NCI-H1436 (cell line): ENCODE data around the gene GLA.
A peak's percentile ranks its signal among the peaks of the same experiment; 100 is the strongest.

Experiments used
- DNase-seq: peaks from one replicate; lab custom pipeline; 2025; lab: John Stamatoyannopoulos, UW

The GLA gene

DNA sequence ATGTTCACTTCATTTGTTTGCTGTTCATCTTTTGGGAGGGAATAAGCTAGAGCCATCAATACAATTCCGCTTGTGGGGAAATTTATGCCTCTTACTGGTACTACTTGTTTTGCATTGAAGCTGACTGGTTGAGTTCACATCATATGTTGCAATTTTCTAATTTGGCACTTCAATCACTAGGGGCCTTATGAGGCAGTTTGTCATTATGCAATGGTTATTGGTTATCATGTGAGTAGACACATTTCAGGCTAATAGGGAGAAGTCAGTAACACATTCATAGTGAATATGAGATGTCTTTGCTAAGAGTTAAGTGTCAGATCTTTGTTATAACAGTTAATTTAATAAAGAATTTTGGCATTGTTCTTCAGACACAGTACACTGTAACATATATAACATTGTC lies 11.9 kb downstream of the GLA start:
- no peak for DNase-seq

DNA sequence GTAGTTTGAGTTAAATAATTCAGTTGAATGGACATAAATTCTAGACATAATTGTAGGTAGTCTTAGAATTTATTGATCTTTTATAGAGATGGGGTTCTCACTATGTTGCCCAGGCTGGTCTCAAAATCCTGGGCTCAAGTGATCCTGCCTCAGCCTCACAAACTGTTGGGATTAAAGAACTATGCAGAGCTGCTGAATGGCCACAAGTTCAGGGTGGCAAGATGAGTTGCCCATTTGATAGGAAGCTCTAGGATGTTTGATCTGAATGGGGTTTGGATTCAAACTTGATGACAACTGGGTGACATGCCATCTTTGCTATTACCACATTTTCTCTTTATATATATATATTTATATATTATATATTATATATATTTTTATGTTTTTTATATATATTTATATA lies 13.4 kb downstream of the GLA start:
- no peak for DNase-seq

GRCh38 chrX:101393530-101394305 lies 14.0 kb downstream of the GLA start:
- no peak for DNase-seq

GRCh38 chrX:101391831-101392230 lies 15.9 kb downstream of the GLA start:
- DNase-seq = no peak

DNA sequence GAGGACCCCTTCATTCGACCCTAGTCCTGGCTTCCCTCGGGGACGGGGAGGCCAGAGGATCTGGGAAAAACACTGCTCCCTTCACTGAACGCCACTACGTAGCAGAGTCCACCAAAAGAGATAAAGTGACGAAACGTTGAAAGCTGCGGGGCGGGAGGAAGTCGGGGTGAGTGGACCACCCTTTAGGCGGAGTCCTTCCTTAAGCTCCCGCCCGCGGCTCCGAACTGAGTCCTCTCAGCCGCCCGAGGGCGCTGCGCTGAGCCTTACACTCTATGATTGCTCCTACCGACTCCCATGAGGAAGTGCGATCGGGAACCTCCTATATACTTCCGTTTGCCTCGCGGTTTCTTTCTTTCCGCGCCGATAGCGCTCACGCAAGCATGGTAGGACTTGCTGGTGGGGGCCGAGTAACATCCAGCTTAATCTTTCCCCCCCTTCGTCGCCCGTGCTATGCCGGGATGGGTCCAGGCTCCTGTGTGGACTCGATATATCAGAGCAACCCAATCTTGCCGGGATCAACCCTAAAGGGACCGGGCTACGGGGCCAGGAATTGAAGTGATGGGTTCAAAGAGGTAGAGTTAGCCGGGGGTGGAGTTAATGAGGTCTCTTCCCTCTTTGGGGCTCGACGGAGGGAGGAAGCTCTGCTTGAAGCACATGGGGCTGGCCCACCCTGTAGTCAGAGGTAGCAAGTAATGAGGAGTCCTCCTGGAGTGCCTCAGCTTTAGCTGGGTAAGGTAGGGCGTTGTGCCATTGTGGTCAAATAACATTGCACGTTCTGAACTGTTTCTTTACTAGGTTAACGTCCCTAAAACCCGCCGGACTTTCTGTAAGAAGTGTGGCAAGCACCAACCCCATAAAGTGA lies 16.8 kb downstream of the GLA start, which contains the start of gene RPL36A:
Gene RPL36A (plus strand): TSS at position 348 of the 862 bp plus-strand sequence. CDS start 33 bp downstream, at position 381.
- DNase-seq = peak; percentile 95

DNA sequence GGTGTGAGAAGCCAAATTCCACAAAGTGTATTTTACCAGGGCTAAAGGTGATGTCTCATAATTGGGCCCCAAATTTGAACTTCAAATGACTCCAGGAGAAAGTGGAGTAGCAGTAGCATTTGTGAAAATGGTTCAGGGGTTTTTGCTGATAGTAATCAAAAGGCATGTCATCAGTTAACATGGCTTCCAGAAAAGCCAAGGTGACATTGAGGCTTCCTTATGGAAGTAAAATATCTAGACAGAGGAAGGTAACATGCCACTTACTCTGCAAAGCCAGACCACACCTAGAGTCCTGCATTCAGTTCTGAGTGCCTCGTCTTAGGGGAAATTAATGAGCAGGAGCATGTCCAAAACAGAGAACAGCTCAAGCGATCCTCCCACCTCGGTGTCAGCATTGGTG lies 19.1 kb downstream of the GLA start:
- no peak for DNase-seq

GRCh38 chrX:101386542-101386885 lies 21.2 kb downstream of the GLA start:
- DNase-seq = no peak

DNA sequence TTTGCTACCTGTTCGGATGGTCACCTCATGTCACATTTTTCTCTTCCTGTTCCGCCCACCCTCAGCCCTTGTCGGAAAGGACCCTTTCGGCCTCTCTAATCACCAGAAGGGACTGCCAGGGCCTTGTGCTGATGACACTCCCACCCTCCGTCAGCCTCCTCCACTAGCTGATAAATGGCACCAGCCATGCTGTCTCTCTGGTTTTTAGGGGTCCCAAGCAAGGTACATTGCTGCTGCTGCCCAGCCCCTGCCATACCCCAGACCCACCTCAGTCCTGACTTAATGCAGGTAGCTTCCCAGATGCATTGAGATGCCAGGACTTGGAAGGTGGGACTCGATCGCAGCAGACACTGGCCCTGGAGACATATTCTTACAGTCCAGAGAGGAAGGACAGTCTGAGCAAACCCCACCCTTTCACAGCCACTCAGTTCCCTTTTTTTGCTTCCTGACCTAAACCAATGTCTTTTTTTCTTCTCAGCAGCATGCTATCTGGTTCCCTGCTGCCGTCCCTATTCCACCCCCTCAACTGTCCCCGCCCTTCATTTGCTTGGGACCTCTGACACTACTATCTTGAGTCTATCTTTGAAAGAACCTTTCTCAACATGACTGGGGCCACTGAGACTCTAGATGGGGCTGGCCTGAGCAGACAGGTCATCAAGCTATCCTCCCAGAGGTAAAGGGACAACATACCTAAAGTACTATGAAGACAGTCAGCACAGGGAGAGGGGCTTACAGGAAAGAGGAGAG lies 21.8 kb downstream of the GLA start, which contains the start of gene BTK:
Gene BTK (minus strand): TSS at position 397 of the 747 bp plus-strand sequence. CDS start 10,907 bp downstream, outside the sequence.
- no peak for DNase-seq

GRCh38 chrX:101385026-101385684 lies 22.6 kb downstream of the GLA start:
- DNase-seq = no peak

DNA sequence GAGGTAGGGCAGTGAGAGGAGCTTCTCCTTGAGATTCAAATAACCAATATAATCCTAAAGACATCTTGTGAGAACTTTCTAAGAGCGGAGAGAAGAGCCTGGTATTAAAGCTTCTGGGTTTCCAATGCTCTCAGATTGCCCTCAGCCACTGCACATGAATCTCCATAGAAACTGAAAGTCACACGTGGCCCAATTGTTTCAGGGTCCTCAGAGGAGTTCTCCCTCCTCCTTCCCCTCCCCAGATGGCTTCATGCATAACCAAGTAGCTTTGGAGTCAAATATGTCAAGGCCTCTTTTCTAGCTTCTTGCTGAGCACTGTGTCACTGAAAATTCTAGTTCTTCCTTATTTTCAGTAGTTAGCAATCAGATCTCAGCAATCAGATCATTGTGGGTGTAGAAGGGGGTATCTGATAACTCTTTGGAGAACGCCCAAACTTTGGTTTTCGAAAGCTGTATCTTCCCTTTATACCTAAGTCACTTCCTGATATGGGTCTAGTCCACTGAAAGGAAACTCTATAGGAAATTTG lies 24.0 kb downstream of the GLA start:
- DNase-seq = no peak

DNA sequence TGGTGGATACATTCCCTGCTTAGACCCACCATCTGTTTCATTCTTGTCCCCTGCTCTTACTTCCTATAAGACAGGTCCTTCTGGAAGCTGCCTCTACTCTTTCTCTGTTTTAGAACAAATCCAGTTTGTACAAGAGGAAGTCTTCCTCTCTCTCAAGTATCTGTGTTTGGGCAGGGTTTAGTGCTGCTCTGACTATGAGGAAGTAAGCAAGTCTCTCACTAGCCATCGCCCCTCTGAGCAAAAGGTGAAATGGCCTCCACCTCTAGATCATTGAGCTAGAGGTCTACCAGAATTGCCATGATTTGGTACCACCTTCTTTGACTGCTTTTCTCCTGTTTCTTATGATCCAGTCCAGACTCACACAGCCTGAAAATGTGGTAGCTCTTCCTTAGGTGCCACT lies 30.2 kb downstream of the GLA start:
- no peak for DNase-seq

GRCh38 chrX:101370888-101371504 lies 36.7 kb downstream of the GLA start:
- DNase-seq = no peak

DNA sequence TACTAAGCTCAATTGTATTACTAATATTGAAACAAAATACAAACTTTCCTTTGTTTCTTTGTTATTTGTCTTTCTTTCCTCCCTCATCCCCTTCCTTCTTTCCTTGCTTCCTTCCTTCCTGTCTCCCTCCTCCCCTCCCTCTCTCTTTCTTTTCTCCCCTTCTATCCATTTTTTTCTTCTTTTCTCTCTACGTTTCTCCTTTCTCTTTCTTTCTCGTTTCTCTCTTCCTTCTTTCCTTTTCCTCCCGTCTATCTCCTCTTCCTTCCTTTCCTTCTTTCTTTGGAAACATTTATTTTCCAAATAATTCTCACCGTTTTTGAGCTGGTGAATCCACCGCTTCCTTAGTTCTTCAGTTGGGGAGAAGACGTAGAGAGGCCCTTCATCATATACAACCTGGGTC lies 38.0 kb downstream of the GLA start:
- no peak for DNase-seq

- DNase-seq = no peak
These were observed 38.9 kb downstream of the GLA start for GRCh38 chrX:101368800-101369199.

DNA sequence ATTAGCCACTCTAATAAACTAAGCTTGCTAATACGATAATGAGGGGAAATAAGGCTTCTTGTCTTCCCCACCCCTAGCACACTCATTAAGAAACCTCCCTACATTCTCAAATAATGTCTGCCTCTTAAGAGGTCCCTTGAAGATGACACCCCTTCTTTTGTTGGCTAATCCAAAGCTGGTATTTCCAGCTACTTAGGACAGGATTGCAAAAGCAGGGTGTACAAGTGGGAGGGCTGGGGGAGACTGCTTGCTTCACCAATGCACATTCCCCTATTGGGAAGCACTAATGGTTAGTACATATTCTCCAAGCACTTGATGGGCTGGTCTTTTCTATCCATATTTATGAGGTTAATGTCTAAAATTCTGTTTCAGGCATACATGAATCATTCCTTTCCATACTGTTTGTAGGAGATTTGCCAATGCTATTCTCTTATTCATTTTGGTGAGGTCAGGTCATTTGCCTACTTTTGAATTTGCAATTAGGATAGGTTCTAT lies 42.4 kb downstream of the GLA start:
- no peak for DNase-seq

DNA sequence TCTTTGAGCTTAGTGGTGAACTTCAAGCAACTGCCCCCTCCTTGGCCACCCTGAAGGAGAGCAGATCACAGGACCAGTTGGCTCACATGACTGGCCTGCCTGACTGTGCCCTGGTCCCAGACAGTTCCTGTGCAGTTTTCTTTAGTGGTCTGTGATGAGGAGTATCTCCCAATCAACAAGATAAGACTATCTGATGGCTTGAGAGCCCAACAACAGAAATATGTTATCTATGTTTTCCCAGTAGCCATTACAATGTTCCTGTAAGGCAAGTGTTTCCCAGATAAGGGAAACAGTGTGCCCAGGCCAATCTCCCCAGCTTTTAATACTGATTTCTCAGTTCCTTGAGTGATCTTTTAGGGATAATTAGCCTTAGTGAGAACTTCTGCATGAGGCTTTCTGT lies 45.0 kb downstream of the GLA start:
- DNase-seq = no peak

- no peak for DNase-seq
These were observed 45.6 kb downstream of the GLA start for GRCh38 chrX:101362116-101362515.

DNA sequence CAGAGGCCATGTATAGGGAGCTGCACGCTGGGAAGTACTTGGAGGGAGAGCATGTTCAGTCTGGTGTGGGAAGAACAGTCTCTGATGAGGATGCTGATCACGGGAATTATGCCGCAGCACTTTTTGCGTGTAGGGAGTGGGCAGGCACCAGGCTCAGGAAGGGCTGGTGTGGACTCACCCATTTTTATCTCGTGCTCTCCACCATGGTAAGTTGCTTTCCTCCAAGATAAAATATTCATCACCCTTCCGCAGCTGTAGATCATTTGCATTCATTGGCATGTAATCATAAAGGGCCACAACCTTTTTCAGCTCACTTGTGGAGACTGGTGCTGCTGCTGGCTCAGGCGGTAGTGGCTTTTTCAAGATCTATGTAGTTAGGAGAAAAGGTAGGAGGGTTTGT lies 47.3 kb downstream of the GLA start:
- DNase-seq = no peak

DNA sequence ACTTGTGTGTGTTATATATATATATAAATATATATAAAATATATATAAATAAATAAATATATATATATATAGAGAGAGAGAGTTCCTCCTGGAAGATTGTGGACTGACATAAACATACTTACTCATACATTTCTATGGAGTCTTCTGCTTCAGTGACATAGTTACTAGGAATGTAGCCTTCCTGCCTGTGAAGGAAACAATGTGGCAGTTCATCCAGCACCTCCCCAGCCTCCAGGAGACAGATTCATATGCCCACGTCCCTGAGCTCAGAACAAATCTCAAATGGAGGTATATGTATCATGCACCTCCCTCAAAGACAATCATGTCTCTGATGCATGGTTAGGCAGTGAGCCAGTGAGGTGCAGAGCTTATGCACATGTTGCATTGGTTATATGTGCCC lies 47.8 kb downstream of the GLA start:
- no peak for DNase-seq

- no peak for DNase-seq
These were observed 50.4 kb downstream of the GLA start for GRCh38 chrX:101357166-101357795.

DNA sequence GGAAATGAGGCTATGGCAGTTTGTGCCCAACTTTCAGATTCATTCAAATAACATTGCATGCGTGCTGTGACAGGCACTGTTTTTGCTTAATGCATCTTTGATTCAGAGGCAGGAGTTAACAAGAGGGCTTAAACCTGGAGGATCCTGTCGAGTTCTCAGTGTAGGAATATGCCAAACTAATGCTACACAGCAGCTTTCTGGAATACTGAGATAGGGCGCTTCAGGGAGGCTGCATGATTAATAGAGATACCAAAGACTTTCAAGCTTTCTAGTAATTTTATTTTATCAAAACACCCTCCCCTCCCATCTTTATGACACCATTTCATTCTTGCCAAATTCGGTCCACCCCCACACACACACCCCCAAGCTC lies 58.5 kb downstream of the GLA start:
- no peak for DNase-seq
